ENCODE results near the gene ANKRD11.
"Not testable (repeated sequence)": the region's sequence is repeated elsewhere in the genome, so short reads cannot be mapped to it uniquely, and the experiment has no call there.

Gene ANKRD11

DNA sequence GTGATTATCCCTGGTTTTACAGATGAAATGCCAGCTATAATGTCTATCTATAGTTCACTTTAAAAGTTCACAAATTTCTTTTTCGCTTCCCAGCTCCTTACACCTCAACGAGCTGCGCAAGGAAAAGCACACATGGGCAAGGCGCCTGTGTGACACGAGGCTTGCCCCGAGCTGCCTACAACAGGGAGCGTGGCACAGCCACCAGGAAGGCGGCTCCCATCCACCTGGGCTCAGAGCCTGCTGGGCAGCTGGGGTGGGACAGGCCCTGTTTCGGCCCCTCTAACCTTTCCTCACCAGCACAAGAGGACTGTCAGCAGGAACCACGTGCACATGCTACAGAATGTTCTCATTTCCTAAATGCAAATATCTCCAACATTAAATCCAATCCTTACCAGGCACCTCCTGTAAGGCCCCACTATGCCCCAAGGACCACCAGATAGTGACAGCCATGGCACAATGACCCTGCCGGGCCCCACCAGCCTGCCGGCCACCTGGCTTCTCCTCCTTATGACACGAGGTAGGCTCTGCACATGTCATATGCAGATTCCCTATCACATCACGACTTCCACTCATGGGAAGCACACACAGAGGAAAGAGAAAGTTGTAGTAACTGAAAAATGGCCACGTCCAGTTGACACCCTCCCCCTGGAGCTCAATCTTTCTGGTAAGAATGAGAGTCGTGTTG lies 180.8 kb downstream of the ANKRD11 start:
- no peak for DNase-seq

- no peak for DNase-seq
These were observed 181.7 kb downstream of the ANKRD11 start for GRCh38 chr16:89308391-89309333.

- no peak for DNase-seq
These were observed 182.9 kb downstream of the ANKRD11 start for GRCh38 chr16:89307421-89307805.

DNA sequence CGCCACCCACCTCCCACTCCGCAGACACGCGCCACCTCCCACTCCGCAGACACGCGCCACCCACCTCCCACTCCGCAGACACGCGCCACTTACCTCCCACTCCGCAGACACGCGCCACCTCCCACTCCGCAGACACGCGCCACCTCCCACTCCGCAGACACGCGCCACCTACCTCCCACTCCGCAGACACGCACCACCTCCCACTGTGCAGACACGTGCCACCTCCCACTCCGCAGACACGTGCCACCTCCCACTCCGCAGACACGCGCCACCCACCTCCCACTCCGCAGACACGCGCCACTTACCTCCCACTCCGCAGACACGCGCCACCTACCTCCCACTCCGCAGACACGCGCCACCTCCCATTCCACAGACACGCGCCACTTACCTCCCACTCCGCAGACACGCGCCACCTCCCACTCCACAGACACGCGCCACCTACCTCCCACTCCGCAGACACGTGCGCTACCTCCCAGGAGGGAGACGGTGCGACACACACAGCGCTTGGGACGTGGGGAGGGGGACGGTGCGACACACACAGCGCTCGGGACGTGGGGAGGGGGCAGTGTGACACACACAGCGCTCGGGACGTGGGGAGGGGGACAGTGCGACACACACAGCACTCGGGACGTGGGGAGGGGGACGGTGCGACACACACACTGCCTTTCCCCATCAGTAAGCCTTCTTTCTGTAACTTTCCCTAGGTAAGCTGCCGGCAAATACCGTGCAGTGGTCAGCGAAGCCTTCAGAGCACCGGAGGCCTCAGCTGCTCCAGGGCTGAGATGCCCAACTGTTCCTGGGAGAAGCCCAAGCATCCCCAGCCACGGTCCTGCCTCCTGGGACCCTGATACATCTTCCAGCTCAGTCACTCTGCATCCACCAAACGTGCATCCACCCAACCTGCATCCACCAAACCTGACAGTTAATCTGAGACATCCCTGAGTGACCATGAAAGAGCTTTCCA lies 183.6 kb downstream of the ANKRD11 start:
- DNase-seq, result not testable (repeated sequence)

DNA sequence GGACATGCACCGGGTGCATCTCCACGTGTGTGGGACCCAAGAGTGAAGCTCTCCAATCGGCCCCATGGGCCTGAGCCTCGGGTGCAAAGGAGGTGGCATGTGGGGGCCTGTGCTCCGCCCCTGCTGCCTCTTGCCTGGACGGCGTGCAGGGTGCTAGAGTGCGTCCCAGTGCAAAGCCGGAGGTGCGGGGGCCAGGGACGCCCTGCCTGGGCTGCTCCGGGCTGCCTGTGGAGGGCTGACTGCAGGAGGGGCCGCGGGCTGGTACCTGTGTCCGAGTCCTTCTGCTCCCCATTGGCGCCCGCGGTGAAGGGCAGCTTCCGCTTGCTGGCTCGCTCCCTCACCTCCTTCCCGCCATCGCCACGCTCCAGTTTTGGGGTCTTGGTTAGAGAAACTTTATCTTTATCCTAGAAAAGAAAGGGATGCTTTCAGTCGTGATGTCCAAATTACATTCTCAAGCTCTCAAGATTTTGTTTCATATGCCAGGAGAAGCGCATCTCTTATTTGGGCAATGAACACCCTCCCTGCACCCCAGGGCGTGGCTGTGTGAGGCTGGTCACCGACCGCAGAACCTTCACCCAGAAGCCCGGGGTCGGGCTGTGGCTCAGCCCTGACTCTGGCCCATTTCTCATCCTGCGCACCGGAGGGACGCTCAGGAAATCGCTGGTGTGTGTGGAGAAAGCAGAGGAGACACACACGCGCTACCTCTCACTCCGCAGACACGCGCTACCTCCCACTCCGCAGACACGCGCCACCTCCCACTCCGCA lies 185.2 kb downstream of the ANKRD11 start:
- DNase-seq, result no peak

DNA sequence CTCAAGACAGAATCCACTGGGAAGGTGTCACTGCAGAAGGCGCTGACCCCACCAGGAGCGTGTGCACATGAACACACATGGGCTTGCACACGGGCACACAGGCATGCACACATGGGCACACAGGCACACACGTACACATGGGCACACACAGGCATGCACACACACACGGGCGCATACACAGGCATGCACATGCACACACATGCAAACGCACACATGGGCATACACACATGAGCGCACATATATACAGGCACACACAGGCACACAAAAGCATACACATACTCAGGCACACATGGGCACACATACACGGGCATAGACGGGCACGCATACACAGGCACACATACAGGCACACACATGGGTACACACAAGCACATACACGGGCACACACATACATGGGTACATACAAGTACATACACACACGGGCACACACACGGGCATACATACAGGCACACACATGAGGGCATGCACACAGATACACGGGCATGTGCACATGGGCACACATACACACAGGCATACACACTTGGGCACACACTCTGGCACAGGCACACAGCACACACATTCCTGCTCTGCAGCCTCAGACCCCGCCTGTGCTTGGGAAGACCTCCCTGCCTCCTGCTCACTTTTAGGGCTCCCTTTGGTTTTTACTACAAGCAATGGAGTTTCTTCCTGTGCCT lies 186.0 kb downstream of the ANKRD11 start:
- DNase-seq, result no peak

DNA sequence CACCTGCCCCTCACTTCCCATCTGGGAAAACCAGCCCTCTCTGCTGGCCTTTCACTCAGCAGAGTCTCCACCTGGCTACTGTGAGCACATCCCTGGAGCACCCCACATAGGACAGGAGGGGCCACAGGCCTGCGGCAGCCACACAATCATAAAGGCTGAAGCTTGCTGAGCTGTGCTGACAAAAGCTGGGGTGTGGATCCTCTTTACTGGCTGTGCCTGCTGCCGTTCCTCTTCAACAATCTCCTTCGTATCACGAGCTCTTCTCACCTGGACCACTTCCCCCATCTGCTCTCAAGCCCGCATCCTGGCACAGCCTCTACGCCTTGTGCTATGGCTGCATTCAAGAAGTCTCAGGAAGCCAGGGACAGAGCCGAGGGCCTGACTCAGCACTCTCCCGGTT lies 186.7 kb downstream of the ANKRD11 start:
- DNase-seq, result no peak

- no peak for DNase-seq
These were observed 189.4 kb downstream of the ANKRD11 start for GRCh38 chr16:89300976-89301360.

DNA sequence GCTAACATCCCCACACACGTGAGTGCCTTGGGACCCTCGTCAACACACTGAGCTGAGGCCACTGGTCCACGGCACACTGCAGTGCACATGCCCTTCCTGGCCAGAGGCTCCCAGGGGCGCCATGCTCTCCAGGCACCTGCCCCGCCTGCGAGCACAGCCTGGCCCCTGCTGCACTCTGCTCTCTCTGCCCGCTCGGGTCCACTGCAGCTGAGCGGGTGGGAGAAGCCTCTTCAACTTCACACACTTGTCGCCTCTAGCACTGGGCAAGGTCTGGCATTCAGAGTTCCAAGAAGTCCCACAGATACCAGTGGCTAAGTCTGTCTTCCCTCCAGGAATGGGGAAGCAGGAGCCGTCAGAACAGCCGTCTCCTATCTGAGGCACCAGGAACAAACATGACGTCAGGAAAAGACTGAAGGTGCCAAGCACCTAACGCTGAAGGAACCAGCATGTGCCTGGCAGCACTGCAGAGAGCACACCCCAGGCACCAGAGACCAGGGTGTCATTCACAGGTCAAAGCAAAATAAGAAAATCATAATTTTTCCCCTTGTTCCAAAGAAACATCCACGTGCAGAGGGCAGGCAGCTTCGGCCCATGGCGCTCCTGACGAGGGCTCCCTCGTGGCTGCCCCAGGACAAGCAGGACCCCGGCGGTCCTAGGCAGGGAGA lies 189.9 kb downstream of the ANKRD11 start:
- no peak for DNase-seq

- not testable (repeated sequence) for DNase-seq
These were observed 190.8 kb downstream of the ANKRD11 start for GRCh38 chr16:89299357-89300111.

DNA sequence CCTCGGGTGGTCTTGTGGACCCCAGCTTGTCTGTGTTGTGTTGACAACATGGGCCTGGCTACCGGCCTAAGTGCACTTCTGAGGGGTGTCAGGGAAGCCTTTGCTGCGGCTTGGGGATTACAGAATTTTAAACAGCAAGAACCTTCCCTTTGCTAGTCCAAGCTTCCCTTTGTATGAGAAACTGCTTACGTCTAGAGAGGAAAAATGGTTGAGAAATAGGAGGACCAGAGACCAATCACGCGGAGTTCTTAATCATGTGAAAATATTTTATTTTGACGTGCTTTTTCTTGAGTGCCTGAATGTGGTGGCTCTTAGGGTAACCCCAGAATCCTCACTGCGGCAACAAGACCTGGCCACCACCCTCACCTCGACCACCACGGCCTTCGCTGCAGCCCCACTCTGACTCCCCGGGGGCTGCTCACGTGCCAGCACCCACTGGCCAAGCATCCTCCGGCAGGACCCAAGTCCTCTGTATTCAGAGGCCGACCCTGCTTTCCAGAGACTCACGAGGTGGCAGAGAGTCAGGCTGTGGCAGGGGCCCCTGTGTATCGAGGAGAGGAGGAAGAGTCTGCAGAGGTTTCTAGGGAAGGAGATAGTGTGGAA lies 191.6 kb downstream of the ANKRD11 start:
- no peak for DNase-seq

- no peak for DNase-seq
These were observed 192.3 kb downstream of the ANKRD11 start for GRCh38 chr16:89297910-89298545.

DNA sequence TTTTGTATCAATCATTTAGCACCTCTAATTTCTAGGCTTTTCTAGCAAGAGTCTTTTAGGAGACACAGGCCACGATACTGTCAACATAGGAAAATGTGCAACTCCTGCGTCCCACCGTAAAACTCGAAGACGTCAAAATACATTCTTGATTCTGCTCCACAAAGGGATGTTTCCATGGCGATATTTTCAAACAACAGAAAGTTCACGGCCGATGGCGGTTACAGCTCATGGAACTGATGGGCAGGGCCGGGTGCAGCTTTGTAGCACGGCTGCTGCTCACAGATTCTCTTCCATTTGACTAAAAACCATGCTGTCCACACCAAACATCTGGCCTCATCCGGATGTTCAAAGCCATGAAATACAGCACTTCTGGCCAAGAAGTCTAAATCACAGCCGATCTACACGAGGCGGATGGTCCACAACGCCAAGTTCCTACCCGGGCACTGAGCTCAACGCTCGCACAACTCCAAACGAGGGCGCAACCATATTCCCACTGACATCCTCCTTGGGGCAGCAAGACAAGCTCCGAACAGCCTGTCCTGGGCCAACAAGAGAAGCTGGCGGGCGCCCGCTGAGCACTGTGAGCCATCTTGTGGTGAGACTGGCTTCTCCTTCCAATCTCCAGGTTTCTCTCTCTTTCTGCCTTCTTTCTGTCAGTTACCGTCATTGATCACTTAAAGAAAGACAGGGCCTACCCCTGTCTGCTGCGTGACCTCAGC lies 193.0 kb downstream of the ANKRD11 start:
- no peak for DNase-seq

DNA sequence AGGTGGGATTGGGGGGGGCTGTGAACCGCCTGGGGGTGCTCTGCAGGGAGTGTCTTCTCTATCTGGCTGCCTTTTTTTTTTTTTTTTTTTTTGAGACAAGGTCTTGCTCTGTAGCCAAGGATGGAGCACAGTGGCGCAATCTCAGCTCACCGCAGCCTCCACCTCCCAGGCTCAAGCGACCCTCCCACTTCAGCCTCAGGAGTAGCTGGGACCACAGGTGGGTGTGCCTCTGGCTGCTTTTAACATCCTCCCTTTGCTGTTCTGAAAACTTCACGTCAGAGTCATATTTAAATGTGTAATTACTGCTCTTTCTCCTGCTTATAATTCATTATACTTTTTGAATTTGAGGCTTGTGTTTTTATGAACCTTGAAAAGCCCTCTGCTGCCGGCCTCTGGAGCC lies 194.4 kb downstream of the ANKRD11 start:
- DNase-seq, result no peak

DNA sequence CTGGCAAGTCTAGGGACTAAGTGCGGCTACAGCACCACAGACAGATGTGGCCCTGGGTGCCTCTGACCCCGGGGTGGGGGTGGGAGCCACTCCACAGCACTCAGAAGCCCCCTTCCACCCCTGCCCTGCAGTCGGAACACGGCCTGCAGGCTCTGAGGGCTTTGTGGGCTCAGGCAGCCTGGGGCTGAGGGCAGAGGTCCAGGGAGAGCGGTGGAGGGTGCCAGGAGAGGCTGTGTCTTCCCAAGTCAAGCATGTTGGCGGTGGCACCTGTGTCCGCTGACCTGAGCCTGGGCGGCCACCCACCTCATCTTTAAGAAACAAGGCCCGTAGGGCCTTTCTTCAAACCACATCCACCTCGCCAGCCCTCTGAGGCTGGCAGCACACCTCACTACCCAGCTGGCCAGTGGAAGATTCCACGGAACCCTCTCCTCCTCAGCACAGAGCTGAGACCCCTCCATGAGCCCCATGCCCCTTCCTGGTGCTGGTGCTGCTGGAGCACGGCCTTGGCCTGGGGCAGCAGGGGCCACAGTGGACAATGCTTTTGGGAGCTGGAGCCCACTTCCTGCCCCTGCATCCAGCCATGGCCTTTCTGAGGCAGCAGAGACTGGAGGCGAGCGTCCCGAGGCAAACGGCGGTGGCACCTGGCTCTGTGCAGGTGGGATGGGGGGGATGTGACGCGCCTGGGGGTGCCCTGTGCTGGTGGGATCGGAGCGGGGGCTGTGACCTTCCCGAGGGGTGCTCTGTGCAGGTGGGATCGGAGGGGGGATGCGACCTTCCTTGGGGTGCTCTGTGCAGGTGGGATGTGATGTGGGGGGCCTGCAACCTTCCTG lies 195.1 kb downstream of the ANKRD11 start:
- DNase-seq, result no peak

- DNase-seq, result no peak
These were observed 195.9 kb downstream of the ANKRD11 start for GRCh38 chr16:89294486-89294885.

GRCh38 chr16:89293276-89294143 lies 196.9 kb downstream of the ANKRD11 start:
- no peak for DNase-seq

All from NCI-H2081 treated with DMSO at 0.1 percent for 48 hours (cell line).